ENCODE measurements around the gene ISL2. TPM values are rescaled to one million over a fixed set of nuclear protein-coding genes. Genes with fewer than 3 reads are reported as not detected.

Gene ISL2
- total and polyA plus RNA-seq, 9 of the 15 experiments (the other 6 are each of a cell fraction or from before 2014, with no cell fraction given) = 0.15 to 23.7 (median 4.0) TPM

DNA sequence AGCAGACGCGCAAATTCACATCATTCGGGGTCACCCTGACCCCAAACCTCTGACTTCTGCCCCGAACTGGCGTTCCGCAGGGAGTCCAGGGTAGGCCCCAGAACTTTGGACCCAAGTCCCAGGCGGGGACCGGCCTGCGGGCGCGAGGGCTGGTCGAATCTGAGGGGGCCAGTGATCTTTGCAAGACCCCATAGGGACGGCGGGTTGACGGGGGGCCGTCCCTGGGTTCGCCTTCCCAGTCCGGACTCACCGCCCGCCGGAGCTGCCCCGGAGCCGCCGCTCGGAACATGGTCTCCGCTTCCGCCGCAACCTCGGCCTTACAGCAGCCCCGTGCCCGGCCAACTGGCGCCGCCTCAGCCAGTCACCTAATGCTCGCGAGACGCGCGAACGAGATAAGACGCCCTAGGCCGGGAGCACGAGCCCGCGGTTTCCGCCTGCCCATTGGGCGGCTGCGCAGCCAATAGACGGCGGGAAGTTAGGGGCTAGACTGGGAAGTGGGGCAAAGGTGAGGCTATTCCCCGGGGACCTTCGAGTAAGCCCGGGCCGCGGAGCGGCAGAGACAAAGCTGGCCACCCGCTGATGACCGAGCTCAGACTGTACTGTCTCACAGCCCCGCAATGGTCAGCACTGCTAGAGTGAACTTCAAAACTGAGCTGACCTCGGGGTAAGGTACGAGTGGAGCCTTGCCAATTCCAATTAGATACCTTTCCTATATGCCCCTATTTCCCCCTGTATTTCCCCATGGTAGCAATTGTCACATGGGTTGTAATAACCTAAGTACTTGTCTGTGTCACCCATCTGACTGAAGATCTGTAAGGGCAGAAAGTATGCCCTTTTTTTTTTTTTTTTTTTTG lies 25.2 kb upstream of the ISL2 start, which contains the start of gene ETFA (continued):
- TF ChIP-seq RBBP5 (IDR thresholded peaks at IDR 0.05; ENCODE audit: borderline replicate concordance, insufficient read depth, low read length, poor library complexity, severe bottlenecking) (peak; percentile 84), ZNF586 (CRISPR knock-in tag; conservative IDR thresholded peaks at IDR 0.05) (no peak), NCOR1 (IDR thresholded peaks at IDR 0.05) (peak; percentile 85), C11orf30 (IDR thresholded peaks at IDR 0.05; ENCODE audit: low read depth) (0 out of 2 replicates have a peak, but pooled peaks have one; percentile 46), GABPB2 (CRISPR knock-in tag; conservative IDR thresholded peaks at IDR 0.05) (no peak), L3MBTL2 (IDR thresholded peaks at IDR 0.05) (peak; percentile 96), TEAD1 (CRISPR knock-in tag; IDR thresholded peaks at IDR 0.05) (no peak; a peak in 1 of 4 replicates), FOXJ3 (CRISPR knock-in tag; IDR thresholded peaks at IDR 0.05) (no peak), ZEB2 (IDR thresholded peaks at IDR 0.05) (no peak), ZNF3 (CRISPR knock-in tag; IDR thresholded peaks at IDR 0.05) (no peak), CBFA2T3 (IDR thresholded peaks at IDR 0.05) (no peak), MTF1 (CRISPR knock-in tag; IDR thresholded peaks at IDR 0.05; ENCODE audit: borderline replicate concordance) (no peak), HOXB6 (CRISPR knock-in tag; IDR thresholded peaks at IDR 0.05; ENCODE audit: borderline replicate concordance) (no peak), KLF6 (CRISPR knock-in tag; IDR thresholded peaks at IDR 0.05; ENCODE audit: borderline replicate concordance) (0 out of 2 replicates have a peak, but pooled peaks have one; percentile 35), NR2C2 (CRISPR knock-in tag; IDR thresholded peaks at IDR 0.05) (no peak), NR2C2 (tag; IDR thresholded peaks at IDR 0.05) (peak; percentile 84), ZNF583 (CRISPR knock-in tag; IDR thresholded peaks at IDR 0.05) (no peak)
- TF ChIP-seq, protein P1, sequence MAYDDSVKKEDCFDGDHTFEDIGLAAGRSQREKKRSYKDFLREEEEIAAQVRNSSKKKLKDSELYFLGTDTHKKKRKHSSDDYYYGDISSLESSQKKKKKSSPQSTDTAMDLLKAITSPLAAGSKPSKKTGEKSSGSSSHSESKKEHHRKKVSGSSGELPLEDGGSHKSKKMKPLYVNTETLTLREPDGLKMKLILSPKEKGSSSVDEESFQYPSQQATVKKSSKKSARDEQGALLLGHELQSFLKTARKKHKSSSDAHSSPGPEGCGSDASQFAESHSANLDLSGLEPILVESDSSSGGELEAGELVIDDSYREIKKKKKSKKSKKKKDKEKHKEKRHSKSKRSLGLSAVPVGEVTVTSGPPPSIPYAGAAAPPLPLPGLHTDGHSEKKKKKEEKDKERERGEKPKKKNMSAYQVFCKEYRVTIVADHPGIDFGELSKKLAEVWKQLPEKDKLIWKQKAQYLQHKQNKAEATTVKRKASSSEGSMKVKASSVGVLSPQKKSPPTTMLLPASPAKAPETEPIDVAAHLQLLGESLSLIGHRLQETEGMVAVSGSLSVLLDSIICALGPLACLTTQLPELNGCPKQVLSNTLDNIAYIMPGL (CRISPR knock-in tag; IDR thresholded peaks at IDR 0.05) = no peak; the same call in 1 of the 2 replicates
- TF ChIP-seq, protein P2, sequence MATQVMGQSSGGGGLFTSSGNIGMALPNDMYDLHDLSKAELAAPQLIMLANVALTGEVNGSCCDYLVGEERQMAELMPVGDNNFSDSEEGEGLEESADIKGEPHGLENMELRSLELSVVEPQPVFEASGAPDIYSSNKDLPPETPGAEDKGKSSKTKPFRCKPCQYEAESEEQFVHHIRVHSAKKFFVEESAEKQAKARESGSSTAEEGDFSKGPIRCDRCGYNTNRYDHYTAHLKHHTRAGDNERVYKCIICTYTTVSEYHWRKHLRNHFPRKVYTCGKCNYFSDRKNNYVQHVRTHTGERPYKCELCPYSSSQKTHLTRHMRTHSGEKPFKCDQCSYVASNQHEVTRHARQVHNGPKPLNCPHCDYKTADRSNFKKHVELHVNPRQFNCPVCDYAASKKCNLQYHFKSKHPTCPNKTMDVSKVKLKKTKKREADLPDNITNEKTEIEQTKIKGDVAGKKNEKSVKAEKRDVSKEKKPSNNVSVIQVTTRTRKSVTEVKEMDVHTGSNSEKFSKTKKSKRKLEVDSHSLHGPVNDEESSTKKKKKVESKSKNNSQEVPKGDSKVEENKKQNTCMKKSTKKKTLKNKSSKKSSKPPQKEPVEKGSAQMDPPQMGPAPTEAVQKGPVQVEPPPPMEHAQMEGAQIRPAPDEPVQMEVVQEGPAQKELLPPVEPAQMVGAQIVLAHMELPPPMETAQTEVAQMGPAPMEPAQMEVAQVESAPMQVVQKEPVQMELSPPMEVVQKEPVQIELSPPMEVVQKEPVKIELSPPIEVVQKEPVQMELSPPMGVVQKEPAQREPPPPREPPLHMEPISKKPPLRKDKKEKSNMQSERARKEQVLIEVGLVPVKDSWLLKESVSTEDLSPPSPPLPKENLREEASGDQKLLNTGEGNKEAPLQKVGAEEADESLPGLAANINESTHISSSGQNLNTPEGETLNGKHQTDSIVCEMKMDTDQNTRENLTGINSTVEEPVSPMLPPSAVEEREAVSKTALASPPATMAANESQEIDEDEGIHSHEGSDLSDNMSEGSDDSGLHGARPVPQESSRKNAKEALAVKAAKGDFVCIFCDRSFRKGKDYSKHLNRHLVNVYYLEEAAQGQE (IDR thresholded peaks at IDR 0.05; ENCODE audit: borderline replicate concordance) = no peak
- TF ChIP-seq, protein P2 (CRISPR knock-in tag; IDR thresholded peaks at IDR 0.05; ENCODE audit: low read depth) = peak; percentile 44
